NCI-H146 treated with DMSO at 0.1 percent for 48 hours (cell line): ENCODE results near the gene CTAG1B.
"Not testable (repeated sequence)": the region's sequence is repeated elsewhere in the genome, so short reads cannot be mapped to it uniquely, and the experiment has no call there.

ENCODE experiments used
- DNase-seq: peaks from one replicate; lab custom pipeline; 2025; ENCODE audit not compliant: unreplicated experiment; lab: John Stamatoyannopoulos, UW

Gene CTAG1B

GRCh38 chrX:154590415-154590814, 28.7 kb downstream of the CTAG1B start:
- not testable (repeated sequence) for DNase-seq

DNA sequence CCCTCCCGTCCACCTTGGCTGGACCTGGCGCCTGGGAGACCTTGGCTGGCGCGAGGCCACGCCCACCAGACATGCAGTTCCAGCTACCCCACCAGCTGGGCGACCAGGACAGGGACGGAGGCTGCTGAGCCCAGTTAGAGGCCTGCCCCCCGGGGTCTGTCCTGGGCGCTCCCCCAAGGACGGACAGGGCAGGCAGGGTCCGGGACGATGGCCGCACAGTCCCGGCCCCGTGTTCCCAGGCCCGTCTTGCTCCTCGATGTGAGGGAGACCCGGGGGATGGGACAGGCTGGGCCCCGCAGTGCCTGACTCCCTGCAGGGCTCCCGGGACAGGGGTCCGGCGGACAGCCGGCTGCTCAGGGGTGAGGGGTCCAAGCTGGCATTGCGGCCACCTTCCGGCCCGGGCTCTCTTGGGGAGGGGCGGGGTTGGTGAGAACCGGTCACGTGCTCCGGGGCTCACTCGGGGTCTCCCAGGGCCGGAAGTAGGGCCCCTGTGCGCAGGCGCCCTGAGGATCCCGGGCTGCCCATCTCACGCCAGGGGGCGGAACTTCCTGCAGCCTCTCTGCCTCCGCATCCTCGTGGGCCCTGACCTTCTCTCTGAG, 34.4 kb downstream of the CTAG1B start, which contains the start of gene CTAG1A:
CTAG1A (plus strand) TSS at position 549 of the 599 bp plus-strand sequence. CDS start 74 bp downstream, outside the sequence.
- DNase-seq: not testable (repeated sequence)

- not testable (repeated sequence) for DNase-seq
These were observed 36.1 kb downstream of the CTAG1B start for GRCh38 chrX:154582994-154583393.

- not testable (repeated sequence) for DNase-seq
These were observed 44.0 kb downstream of the CTAG1B start for GRCh38 chrX:154575076-154575475.

- not testable (repeated sequence) for DNase-seq
These were observed 46.0 kb downstream of the CTAG1B start for GRCh38 chrX:154573061-154573460.

- not testable (repeated sequence) for DNase-seq
These were observed 48.7 kb downstream of the CTAG1B start for GRCh38 chrX:154570361-154570760.
